Breast epithelium (tissue), 4 donors: Measurements from ENCODE around the gene TTC7B. TPM values are rescaled to one million over a fixed set of nuclear protein-coding genes. Genes with fewer than 3 reads are reported as not detected.
A peak's percentile ranks its signal among the peaks of the same experiment; 100 is the strongest.

Experiments used
- DNase-seq, 2 donors: peaks; one replicate each; pipeline ENCODE4 v3.0.0-alpha.2; 2019; ENCODE audit warnings: low spot score in 2 of 2
- H3K27ac ChIP-seq, 2 donors: fragments of 200-600 bp; sonication (generic) in 1 of 2; one replicate each; pipeline ENCODE4 v1.5.1; 2016 to 2019; ENCODE audit warnings: mild to moderate bottlenecking in 1 of 2
- H3K27me3 ChIP-seq, 2 donors: fragments of 200-600 bp; sonication (generic) in 1 of 2; one replicate each; pipeline versions ENCODE4 v1.5.1 to v1.6.0; 2017 to 2019; ENCODE audit warnings: control low read depth in 1 of 2, mild to moderate bottlenecking in 1 of 2
- H3K36me3 ChIP-seq: fragments of 200-600 bp; one replicate; pipeline ENCODE4 v1.5.1; 2019
- H3K4me1 ChIP-seq, 2 donors: fragments of 200-600 bp; sonication (generic); one replicate each; pipeline ENCODE4 v1.5.1; 2016 to 2019; ENCODE audit warnings: control low read depth in 1 of 2
- H3K4me3 ChIP-seq, 3 donors: fragments of 200-600 bp; sonication (generic); 1 replicate in 2 of 3; 2 replicates in 1 of 3; pipeline ENCODE4 v1.5.1; 2016 to 2019; ENCODE audit warnings: mild to moderate bottlenecking in 3 of 3, moderate library complexity in 2 of 3
- H3K9me3 ChIP-seq, 2 donors: fragments of 200-600 bp; sonication (generic) in 1 of 2; one replicate each; pipeline ENCODE4 v1.5.1; 2016 to 2019; ENCODE audit warnings: control low read depth in 1 of 2
- POLR2A ChIP-seq: fragments of 450-650 bp; IDR thresholded peaks from one replicate; pipeline ENCODE4 v1.6.1; 2016; ENCODE audit warnings: antibody characterized with exemption, mild to moderate bottlenecking, moderate library complexity
- POLR2AphosphoS5 ChIP-seq, 3 donors: sonication (generic); formaldehyde crosslinking; IDR thresholded peaks; one replicate each; pipeline ENCODE4 v1.6.1; 2017; ENCODE audit warnings: antibody characterized with exemption in 3 of 3
- intact Hi-C: fragments of 100-400 bp; cut with DNase I; formaldehyde crosslinking; loops from one replicate; pipeline ENCODE4 v1.15.1; 2023; ENCODE audit warnings: low total_unique reads
- total RNA-seq, 3 donors: library from RNA; depleted of rRNA; stranded (reverse); fragments of >200 nt; gene quantifications; one replicate each; pipeline ENCODE4 v1.1.0, GENCODE V29; 2016
- TF ChIP-seq, protein P1 (sequence below), 3 donors: fragments of 450-650 bp; IDR thresholded peaks; one replicate each; pipeline ENCODE4 v1.5.1; 2016 to 2017; ENCODE audit warnings: antibody characterized with exemption in 3 of 3, mild to moderate bottlenecking in 3 of 3, moderate library complexity in 3 of 3

Gene TTC7B
- total RNA-seq, 3 donors from 2014 or later: 14.0 to 29.1 (median 22.0) TPM

- Histone ChIP-seq H3K27ac (peak overlapping the region; percentile 21 to 59), H3K9me3 (no peaks in the 10 kb centered on the region), H3K27me3 (no peaks in the 10 kb centered on the region), H3K4me3 (peak overlapping the region in 2 of 3 donors; percentile 30 to 50), H3K4me1 (no peaks in the 10 kb centered on the region), H3K36me3 (no peaks in the 10 kb centered on the region)
- TF ChIP-seq POLR2AphosphoS5 (IDR thresholded peaks at IDR 0.05) (no peak), POLR2A (no peak)
- TF ChIP-seq, protein P1, sequence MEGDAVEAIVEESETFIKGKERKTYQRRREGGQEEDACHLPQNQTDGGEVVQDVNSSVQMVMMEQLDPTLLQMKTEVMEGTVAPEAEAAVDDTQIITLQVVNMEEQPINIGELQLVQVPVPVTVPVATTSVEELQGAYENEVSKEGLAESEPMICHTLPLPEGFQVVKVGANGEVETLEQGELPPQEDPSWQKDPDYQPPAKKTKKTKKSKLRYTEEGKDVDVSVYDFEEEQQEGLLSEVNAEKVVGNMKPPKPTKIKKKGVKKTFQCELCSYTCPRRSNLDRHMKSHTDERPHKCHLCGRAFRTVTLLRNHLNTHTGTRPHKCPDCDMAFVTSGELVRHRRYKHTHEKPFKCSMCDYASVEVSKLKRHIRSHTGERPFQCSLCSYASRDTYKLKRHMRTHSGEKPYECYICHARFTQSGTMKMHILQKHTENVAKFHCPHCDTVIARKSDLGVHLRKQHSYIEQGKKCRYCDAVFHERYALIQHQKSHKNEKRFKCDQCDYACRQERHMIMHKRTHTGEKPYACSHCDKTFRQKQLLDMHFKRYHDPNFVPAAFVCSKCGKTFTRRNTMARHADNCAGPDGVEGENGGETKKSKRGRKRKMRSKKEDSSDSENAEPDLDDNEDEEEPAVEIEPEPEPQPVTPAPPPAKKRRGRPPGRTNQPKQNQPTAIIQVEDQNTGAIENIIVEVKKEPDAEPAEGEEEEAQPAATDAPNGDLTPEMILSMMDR (IDR thresholded peaks at IDR 0.05): no peak
- intact Hi-C loops: no loop called here
- no peak for DNase-seq
Observed at GRCh38 chr14:90553921-90554336, 262.3 kb downstream of the TTC7B start.

- peak overlapping the region in 1 of 3 donors; percentile 50 for H3K4me3 ChIP-seq
- H3K27ac ChIP-seq: peak overlapping the region in 1 of 2 donors; percentile 21
- H3K27me3 ChIP-seq: no peaks in the 10 kb centered on the region
- TF ChIP-seq POLR2A (no peak), POLR2AphosphoS5 (IDR thresholded peaks at IDR 0.05) (no peak)
- TF ChIP-seq, protein P1 (IDR thresholded peaks at IDR 0.05): no peak
- H3K4me1 ChIP-seq: no peaks in the 10 kb centered on the region
- no peaks in the 10 kb centered on the region for H3K9me3 ChIP-seq
- DNase-seq: no peak
- intact Hi-C loops: no loop called here
- H3K36me3 ChIP-seq: no peaks in the 10 kb centered on the region
Observed at GRCh38 chr14:90553298-90553920, 262.8 kb downstream of the TTC7B start.

DNA sequence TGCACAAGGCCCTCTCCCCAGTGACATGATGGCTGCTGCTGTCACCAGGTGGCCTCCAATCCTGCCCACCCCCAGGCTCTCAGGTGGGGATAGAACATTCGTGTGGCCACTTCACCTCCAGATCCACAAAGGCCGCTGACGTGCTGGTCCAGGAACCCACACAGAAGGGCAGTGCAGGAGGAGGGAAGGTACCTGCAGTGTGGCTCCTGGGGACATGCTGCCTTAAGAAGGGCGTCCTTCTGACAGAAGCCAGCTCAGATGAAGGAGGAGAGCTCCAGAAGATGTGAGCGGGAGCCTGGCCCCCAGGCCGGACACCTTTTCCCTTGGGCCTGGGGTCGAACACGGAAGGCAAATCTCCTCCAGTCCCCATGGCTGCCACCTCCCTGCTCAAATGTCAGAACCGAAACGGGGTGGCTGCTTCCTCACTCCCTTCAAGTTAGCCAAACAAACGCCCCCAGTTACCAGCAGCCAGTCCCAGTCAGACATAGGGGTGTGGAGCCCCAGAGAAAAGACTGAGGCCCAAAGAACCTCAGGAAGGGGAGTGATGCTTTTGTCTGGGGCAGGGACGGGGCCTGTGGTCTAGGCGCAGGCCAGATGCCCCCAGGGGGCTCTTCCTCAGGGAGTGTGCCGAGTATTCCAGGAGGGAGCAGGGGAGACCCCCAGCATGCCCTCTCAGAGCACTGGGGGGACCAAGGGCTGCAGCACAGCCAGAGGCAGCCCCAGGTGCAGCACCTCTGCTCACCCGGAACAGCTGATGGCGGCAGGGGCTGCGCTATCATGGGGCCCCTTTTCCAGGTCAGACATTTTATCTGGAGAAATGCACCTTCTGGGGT lies 263.5 kb downstream of the TTC7B start:
- no peak overlapping the region for H3K27ac ChIP-seq

GRCh38 chr14:90551733-90552464 lies 264.3 kb downstream of the TTC7B start:
- H3K4me1 ChIP-seq: no peaks in the 10 kb centered on the region
- H3K4me3 ChIP-seq: no peak overlapping the region
- intact Hi-C loops: no loop called here
- H3K27ac ChIP-seq: peak overlapping the region; percentile 48 to 55
- no peaks in the 10 kb centered on the region for H3K27me3 ChIP-seq
- no peaks in the 10 kb centered on the region for H3K9me3 ChIP-seq
- H3K36me3 ChIP-seq: no peaks in the 10 kb centered on the region
- TF ChIP-seq, protein P1 (IDR thresholded peaks at IDR 0.05): no peak
- TF ChIP-seq POLR2A (no peak), POLR2AphosphoS5 (IDR thresholded peaks at IDR 0.05) (no peak)
- DNase-seq: peak in 1 of 2 donors; percentile 59

More for the DNA sequence above, 263.5 kb downstream of the TTC7B start:
- TF ChIP-seq POLR2AphosphoS5 (IDR thresholded peaks at IDR 0.05) (no peak), POLR2A (no peak)
- TF ChIP-seq, protein P1 (IDR thresholded peaks at IDR 0.05): no peak
- no peaks in the 10 kb centered on the region for H3K9me3 ChIP-seq
- no peak overlapping the region for H3K4me3 ChIP-seq
- H3K27me3 ChIP-seq: no peaks in the 10 kb centered on the region
- H3K36me3 ChIP-seq: no peaks in the 10 kb centered on the region
- H3K4me1 ChIP-seq: no peaks in the 10 kb centered on the region
- no peak for DNase-seq
- intact Hi-C loops: no loop called here
